Loucy (cell line): ENCODE results near the gene GPR137.

Experiments used
- H2AFZ ChIP-seq: fragments of 200-600 bp; sonication (generic); 2 replicates; pipeline ENCODE4 v1.6.0; 2016; ENCODE audit warnings: antibody characterized with exemption, mild to moderate bottlenecking, low read length, moderate library complexity
- H3F3A ChIP-seq: fragments of 200-600 bp; 2 replicates; pipeline ENCODE4 v1.6.0; 2016; ENCODE audit warnings: antibody characterized with exemption, low read depth, mild to moderate bottlenecking
- H3K27me3 ChIP-seq: fragments of 200-600 bp; sonication (generic); 2 replicates; pipeline ENCODE4 v1.6.1; 2014; ENCODE audit warnings: low read length, mild to moderate bottlenecking; ENCODE audit not compliant: insufficient read depth, poor library complexity, severe bottlenecking
- H3K36me3 ChIP-seq: fragments of 200-600 bp; sonication (generic); 2 replicates; pipeline ENCODE4 v1.6.1; 2016; ENCODE audit warnings: low read length; ENCODE audit not compliant: insufficient read depth
- H3K4me1 ChIP-seq: fragments of 200-600 bp; sonication (generic); 2 replicates; pipeline ENCODE4 v1.5.1; 2014; ENCODE audit warnings: low read length, mild to moderate bottlenecking; ENCODE audit not compliant: insufficient read depth, poor library complexity, severe bottlenecking
- H3K4me2 ChIP-seq: fragments of 200-600 bp; sonication (generic); 2 replicates; pipeline ENCODE4 v1.6.0; 2014; ENCODE audit warnings: antibody characterized with exemption, low read length, low read depth, mild to moderate bottlenecking; ENCODE audit not compliant: poor library complexity, severe bottlenecking
- H3K4me3 ChIP-seq: fragments of 200-600 bp; sonication (generic); 2 replicates; pipeline ENCODE4 v1.5.1; 2014; ENCODE audit warnings: low read length, mild to moderate bottlenecking, mixed read lengths; ENCODE audit not compliant: poor library complexity, severe bottlenecking
- H3K79me2 ChIP-seq: fragments of 200-600 bp; sonication (generic); 2 replicates; pipeline ENCODE4 v1.6.1; 2014; ENCODE audit warnings: low read length; ENCODE audit not compliant: insufficient read depth
- H3K9ac ChIP-seq: fragments of 200-600 bp; sonication (generic); 2 replicates; pipeline ENCODE4 v1.6.0; 2014; ENCODE audit warnings: mild to moderate bottlenecking, low read depth, low read length, moderate library complexity; ENCODE audit not compliant: poor library complexity, severe bottlenecking
- H3K9me2 ChIP-seq: fragments of 200-600 bp; sonication (generic); replicated peaks from 2 replicates; pipeline ENCODE4 v1.6.1; 2016; ENCODE audit warnings: low read depth, low read length, mixed read lengths
- H3K9me3 ChIP-seq: fragments of 200-600 bp; sonication (generic); 2 replicates; pipeline ENCODE4 v1.6.1; 2014; ENCODE audit warnings: mild to moderate bottlenecking, antibody characterized with exemption, low read length, low read depth; ENCODE audit not compliant: insufficient read depth
- H4K20me1 ChIP-seq: fragments of 200-600 bp; sonication (generic); 2 replicates; pipeline ENCODE4 v1.6.0; 2014; ENCODE audit warnings: antibody characterized with exemption, low read length, mild to moderate bottlenecking; ENCODE audit not compliant: insufficient read depth, poor library complexity, severe bottlenecking
- EZH2phosphoT487 ChIP-seq: fragments of 200-600 bp; IDR thresholded peaks from 2 replicates; pipeline ENCODE4 v1.6.1; 2018; ENCODE audit warnings: antibody characterized with exemption, mild to moderate bottlenecking, moderate library complexity, borderline replicate concordance
- TF ChIP-seq, protein P1 (sequence below): fragments of 200-600 bp; sonication (generic); conservative IDR thresholded peaks from 2 replicates; pipeline ENCODE4 v1.5.1; 2014; ENCODE audit warnings: mild to moderate bottlenecking, antibody characterized with exemption, low read length

The GPR137 gene

DNA sequence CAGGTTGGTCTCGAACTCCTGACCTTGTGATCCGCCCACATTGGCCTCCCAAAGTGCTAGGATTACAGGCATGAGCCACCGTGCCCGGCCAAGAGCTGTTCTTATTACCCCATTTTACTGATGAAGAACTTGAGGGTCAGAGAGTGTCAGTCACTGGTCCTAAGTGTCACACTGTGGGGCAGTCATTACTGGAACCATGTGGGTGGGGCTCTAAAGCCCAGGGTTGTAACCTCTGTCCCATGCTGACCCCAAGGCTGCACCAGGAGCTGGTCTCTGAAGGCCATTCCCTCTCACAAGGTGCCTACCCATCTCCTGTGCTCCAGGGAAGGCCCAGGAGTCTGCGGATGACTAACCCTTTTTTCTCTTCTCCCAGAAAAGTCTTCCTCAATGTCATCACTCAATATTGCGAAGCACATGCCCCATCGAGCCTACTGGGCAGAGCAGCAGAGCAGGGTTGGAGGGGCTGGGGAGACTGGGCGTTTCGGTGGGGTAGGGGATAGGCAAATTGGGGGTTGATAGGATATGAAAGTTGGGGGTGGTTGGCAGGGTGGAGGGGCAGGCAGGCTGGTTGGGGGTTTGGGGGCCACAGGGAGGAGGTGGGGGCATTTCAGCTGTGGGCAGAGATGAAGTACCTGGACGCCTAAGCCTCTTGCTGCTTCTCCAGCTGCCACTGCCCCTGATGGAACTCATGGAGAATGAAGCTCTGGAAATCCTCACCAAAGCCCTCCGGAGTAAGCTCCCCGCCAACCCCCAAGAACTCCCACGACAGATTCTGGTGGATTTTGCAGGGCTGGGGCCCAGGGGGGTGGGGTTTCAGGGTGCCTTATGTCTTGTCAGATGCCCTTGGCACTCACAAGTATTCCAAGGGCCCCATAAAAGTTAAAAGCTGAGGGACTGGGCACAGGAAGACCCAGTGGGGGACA is 17.7 kb downstream of the GPR137 start:
- peaks cover 24% of the 10 kb centered on the region for H3K4me1 ChIP-seq
- peak overlapping the region; percentile 82 for H3K4me3 ChIP-seq
- H4K20me1 ChIP-seq = peaks cover 19% of the 10 kb centered on the region
- no peak for TF ChIP-seq EZH2phosphoT487
- TF ChIP-seq, protein P1, sequence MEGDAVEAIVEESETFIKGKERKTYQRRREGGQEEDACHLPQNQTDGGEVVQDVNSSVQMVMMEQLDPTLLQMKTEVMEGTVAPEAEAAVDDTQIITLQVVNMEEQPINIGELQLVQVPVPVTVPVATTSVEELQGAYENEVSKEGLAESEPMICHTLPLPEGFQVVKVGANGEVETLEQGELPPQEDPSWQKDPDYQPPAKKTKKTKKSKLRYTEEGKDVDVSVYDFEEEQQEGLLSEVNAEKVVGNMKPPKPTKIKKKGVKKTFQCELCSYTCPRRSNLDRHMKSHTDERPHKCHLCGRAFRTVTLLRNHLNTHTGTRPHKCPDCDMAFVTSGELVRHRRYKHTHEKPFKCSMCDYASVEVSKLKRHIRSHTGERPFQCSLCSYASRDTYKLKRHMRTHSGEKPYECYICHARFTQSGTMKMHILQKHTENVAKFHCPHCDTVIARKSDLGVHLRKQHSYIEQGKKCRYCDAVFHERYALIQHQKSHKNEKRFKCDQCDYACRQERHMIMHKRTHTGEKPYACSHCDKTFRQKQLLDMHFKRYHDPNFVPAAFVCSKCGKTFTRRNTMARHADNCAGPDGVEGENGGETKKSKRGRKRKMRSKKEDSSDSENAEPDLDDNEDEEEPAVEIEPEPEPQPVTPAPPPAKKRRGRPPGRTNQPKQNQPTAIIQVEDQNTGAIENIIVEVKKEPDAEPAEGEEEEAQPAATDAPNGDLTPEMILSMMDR = no peak
- peaks cover 25% of the 10 kb centered on the region for H3K79me2 ChIP-seq
- no peaks in the 10 kb centered on the region for H3K9me2 ChIP-seq
- peak overlapping the region; percentile 85 for H3K4me2 ChIP-seq
- H2AFZ ChIP-seq = no peak overlapping the region
- no peaks in the 10 kb centered on the region for H3K36me3 ChIP-seq
- peak overlapping the region; percentile 91 for H3K9ac ChIP-seq
- H3K9me3 ChIP-seq = no peaks in the 10 kb centered on the region
- H3K27me3 ChIP-seq = peaks cover 5% of the 10 kb centered on the region
- H3F3A ChIP-seq = 0 out of 2 replicates have a peak, but pooled peaks cover 3% of the 10 kb centered on the region

DNA sequence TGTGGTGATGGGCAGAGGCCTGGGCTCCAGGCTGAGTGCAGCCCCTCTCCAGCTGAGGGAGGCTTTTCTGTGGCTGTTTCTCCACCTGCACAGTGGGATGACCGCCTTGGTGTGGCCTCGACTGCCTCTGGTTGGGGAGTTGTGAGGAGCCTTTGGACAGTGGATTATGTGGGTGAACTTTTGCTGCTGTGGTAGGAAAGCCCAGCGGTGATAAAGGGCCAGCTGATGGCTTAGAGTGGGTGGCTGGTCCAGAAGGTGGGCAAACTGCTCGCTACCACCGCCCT is 18.3 kb downstream of the GPR137 start:
- Histone ChIP-seq H3K9me2 (no peaks in the 10 kb centered on the region), H3K79me2 (peaks cover 25% of the 10 kb centered on the region), H3K4me1 (peaks cover 24% of the 10 kb centered on the region), H4K20me1 (peaks cover 19% of the 10 kb centered on the region), H3K9ac (peak overlapping the region; percentile 91), H3K9me3 (no peaks in the 10 kb centered on the region), H3K4me3 (peak overlapping the region; percentile 82), H2AFZ (no peak overlapping the region), H3K36me3 (no peaks in the 10 kb centered on the region), H3K4me2 (peak overlapping the region; percentile 85), H3F3A (0 out of 2 replicates have a peak, but pooled peaks cover 3% of the 10 kb centered on the region), H3K27me3 (peaks cover 5% of the 10 kb centered on the region)
- TF ChIP-seq, protein P1 = no peak
- TF ChIP-seq EZH2phosphoT487 = no peak

DNA sequence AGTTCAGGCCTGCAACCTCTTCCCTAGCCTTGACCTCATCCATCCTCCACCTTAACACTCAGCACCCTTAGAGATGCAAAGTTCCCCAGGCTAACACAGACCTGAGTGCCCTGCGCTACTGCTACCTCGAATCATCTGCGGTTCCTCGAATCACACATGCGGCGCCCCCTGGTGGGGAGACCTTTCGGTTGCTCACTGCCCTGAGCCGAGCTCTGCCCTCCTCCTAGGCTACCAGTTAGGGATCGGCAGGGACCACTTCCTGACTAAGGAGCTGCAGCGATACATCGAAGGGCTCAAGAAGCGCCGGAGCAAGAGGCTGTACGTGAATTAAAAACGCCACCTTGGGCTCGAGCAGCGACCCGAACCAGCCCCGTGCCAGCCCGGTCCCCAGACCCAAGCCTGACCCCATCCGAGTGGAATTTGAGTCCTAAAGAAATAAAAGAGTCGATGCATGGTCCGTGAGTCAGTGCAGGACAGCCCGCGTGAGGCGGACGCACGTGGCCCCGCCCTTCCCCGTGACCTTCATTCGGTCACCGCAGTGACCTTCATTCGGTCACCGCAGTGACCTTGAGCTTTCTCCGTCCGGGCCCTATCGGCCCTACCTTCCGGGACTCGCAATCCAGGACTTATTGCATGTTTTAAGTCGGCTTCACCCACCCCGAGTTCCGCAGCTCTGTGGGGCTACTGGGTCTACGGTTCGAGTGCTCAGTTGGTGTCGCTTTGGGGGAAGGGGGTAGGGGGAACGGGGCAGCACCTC is 18.8 kb downstream of the GPR137 start:
- Histone ChIP-seq H3K4me2 (peak overlapping the region; percentile 85), H2AFZ (peak overlapping the region; percentile 79), H3K9ac (peak overlapping the region; percentile 91), H3K36me3 (no peaks in the 10 kb centered on the region), H3K9me3 (no peaks in the 10 kb centered on the region), H4K20me1 (peaks cover 19% of the 10 kb centered on the region), H3K4me1 (peaks cover 24% of the 10 kb centered on the region), H3K79me2 (peaks cover 25% of the 10 kb centered on the region), H3K27me3 (peaks cover 5% of the 10 kb centered on the region), H3K4me3 (peak overlapping the region; percentile 82), H3F3A (0 out of 2 replicates have a peak, but pooled peaks cover 3% of the 10 kb centered on the region), H3K9me2 (no peaks in the 10 kb centered on the region)
- TF ChIP-seq, protein P1 = peak; percentile 95
- no peak for TF ChIP-seq EZH2phosphoT487
